ENCODE results near the gene DISC1. TPM values are rescaled to one million over a fixed set of nuclear protein-coding genes. Genes with fewer than 3 reads are reported as not detected.
"Not testable (repeated sequence)": the region's sequence is repeated elsewhere in the genome, so short reads cannot be mapped to it uniquely, and the experiment has no call there.

Gene DISC1
- total RNA-seq, 1 donor from 2014 or later = 3.5 TPM

DNA sequence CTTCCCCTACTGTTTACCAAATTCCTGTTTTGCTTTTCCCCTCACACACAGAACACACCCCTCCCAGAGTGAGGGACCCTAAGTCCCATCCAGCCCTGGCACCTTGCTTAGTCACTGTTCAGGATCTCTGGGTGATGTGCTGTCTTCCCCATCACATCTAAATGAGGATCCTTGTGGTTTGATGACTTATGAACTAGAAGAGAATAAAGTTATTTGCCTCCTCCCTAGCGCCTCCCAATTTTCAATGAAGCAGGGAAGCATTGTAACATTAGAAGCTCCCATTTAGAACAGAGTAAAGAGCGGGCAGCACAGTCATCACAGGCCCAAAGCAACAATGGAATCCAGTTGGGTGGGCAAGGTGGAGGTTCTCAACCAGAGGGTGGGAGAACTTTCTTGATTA lies 27.0 kb downstream of the DISC1 start:
- H3K4me1 ChIP-seq = peaks cover 6% of the 10 kb centered on the region

DNA sequence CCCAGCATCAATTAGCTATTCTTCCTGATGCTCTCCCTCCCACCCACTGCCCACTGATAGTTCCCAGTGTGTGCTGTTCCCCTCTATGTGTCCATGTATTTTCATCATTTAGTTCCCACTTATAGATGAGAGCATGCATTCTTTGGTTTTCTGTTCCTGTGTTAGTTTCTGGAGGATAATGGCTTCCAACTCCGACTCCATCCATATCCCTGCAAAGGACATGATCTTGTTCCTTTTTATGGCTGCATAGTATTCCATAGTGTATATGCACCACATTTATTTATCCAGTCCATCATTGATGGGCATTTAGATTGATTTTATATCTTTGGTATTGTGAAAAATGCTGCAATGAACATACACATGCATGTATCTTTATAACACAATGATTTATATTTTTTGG lies 30.2 kb downstream of the DISC1 start:
- Histone ChIP-seq H3K4me1 (peaks cover 3% of the 10 kb centered on the region), H3K36me3 (no peaks in the 10 kb centered on the region), H3K9me3 (replicated peaks) (peaks cover 25% of the 10 kb centered on the region), H3K27ac (replicated peaks) (no peak overlapping the region), H3K4me3 (no peak overlapping the region), H3K27me3 (ENCODE audit: low read depth) (no peaks in the 10 kb centered on the region)
- no peak for DNase-seq
- intact Hi-C loops (cut with micrococcal nuclease) = no loop called here
- TF ChIP-seq, protein P1, sequence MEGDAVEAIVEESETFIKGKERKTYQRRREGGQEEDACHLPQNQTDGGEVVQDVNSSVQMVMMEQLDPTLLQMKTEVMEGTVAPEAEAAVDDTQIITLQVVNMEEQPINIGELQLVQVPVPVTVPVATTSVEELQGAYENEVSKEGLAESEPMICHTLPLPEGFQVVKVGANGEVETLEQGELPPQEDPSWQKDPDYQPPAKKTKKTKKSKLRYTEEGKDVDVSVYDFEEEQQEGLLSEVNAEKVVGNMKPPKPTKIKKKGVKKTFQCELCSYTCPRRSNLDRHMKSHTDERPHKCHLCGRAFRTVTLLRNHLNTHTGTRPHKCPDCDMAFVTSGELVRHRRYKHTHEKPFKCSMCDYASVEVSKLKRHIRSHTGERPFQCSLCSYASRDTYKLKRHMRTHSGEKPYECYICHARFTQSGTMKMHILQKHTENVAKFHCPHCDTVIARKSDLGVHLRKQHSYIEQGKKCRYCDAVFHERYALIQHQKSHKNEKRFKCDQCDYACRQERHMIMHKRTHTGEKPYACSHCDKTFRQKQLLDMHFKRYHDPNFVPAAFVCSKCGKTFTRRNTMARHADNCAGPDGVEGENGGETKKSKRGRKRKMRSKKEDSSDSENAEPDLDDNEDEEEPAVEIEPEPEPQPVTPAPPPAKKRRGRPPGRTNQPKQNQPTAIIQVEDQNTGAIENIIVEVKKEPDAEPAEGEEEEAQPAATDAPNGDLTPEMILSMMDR (IDR thresholded peaks at IDR 0.05; ENCODE audit: borderline replicate concordance) = no peak

More for the DNA sequence above, 27.0 kb downstream of the DISC1 start:
- TF ChIP-seq, protein P1 (IDR thresholded peaks at IDR 0.05; ENCODE audit: borderline replicate concordance) = no peak
- no peak for DNase-seq
- Histone ChIP-seq H3K9me3 (replicated peaks) (peaks cover 26% of the 10 kb centered on the region), H3K36me3 (no peaks in the 10 kb centered on the region), H3K4me3 (no peak overlapping the region), H3K27ac (replicated peaks) (no peak overlapping the region), H3K27me3 (ENCODE audit: low read depth) (no peaks in the 10 kb centered on the region)
- intact Hi-C loops (cut with micrococcal nuclease) = no loop called here

DNA sequence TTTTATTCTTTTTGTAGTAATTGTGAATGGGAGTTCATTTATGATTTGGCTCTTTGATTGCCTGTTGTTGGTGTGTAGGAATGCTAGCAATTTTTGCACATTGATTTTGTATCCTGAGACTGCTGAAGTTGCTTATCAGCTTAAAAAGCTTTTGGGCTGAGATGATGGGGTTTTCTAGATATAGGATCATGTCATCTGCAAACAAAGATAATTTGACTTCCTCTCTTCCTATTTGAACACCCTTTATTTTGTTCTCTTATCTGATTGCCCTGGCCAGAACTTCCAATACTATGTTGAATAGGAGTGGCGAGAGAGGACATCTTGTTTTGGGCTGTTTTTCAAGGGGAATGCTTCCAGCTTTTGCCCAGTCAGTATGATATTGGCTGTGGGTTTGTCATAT lies 31.6 kb downstream of the DISC1 start:
- H3K27me3 ChIP-seq (ENCODE audit: low read depth); H3K4me1 ChIP-seq; H3K36me3 ChIP-seq; DNase-seq; intact Hi-C loops (cut with micrococcal nuclease); H3K27ac ChIP-seq (replicated peaks); H3K4me3 ChIP-seq: not testable (repeated sequence)
- peaks cover 36% of the 10 kb centered on the region for H3K9me3 ChIP-seq (replicated peaks)

DNA sequence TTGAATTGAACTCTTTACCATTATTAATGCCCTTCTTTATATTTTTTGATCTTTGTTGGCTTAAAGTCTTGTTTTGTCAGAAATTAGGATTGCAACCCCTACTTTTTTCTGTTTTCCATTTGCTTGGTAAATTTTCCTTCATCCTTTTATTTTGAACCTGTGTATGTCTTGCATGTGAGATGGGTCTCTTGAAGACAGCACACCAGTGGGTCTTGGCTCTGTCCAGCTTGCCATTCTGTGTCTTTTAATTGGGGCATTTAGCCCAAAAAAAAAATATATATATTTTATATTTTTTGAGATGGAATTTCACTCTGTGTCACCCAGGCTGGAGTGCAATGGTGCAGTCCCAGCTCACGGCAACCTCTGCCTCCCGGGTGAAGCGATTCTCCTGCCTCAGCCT lies 33.6 kb downstream of the DISC1 start:
- TF ChIP-seq, protein P1 (IDR thresholded peaks at IDR 0.05; ENCODE audit: borderline replicate concordance) = no peak
- intact Hi-C loops (cut with micrococcal nuclease) = no loop called here

DNA sequence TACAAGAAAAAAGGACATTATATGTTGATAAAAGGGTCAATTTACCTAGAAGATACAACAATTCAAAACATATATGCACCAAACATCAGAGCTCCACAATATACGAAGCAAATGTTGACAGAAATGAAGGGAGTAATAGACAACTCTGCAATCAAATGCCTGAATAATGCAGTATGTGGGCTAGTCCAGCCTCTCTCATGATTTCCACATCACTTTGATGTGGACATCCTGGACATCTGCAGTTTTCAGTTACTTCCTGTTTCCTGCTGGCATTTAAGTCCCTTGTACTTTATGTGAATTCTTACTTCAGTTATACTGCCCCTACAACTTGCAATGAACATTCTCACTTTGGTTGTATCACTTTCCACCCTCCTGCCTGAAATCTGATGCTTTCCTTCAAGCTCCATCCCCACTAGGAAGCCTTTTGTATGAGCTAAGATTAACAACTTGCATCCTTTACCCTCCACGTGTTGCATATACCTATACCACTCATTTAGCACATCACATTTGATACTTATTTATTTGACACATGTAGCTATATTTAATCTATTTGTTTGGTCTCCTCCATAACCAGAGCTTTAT lies 36.7 kb downstream of the DISC1 start:
- DNase-seq = no peak
- no peak overlapping the region for H3K27ac ChIP-seq (replicated peaks)
- intact Hi-C loops (cut with micrococcal nuclease) = no loop called here
- no peak overlapping the region for H3K4me3 ChIP-seq
- H3K27me3 ChIP-seq (ENCODE audit: low read depth) = no peaks in the 10 kb centered on the region
- TF ChIP-seq, protein P1 (IDR thresholded peaks at IDR 0.05; ENCODE audit: borderline replicate concordance) = no peak
- H3K36me3 ChIP-seq = peaks cover 9% of the 10 kb centered on the region
- H3K9me3 ChIP-seq (replicated peaks) = peaks cover 27% of the 10 kb centered on the region
- H3K4me1 ChIP-seq = peaks cover 8% of the 10 kb centered on the region

More for the DNA sequence above, 33.6 kb downstream of the DISC1 start:
- H3K36me3 ChIP-seq = peaks cover 9% of the 10 kb centered on the region
- H3K4me3 ChIP-seq = no peak overlapping the region
- no peak overlapping the region for H3K27ac ChIP-seq (replicated peaks)
- DNase-seq = no peak
- H3K4me1 ChIP-seq = no peaks in the 10 kb centered on the region
- H3K9me3 ChIP-seq (replicated peaks) = peaks cover 44% of the 10 kb centered on the region
- H3K27me3 ChIP-seq (ENCODE audit: low read depth) = no peaks in the 10 kb centered on the region

DNA sequence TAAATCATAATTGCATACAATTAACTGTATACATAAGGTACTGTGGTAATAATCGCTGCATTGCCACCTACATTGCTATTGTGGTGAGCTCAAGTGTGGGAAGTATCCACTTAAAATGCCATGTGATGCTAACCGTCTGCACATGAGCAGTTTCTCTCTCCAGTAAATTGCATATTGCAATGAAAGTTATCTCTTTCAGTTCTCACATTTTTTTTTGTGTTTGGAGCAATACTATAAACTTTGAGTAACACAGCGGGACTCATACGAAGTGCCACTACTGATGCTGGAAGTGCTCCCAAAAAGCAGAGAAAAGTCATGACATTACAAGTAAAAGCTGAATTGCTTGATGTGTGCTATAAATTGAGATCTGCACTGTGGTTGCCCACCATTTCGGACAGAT lies 38.5 kb downstream of the DISC1 start:
- no peaks in the 10 kb centered on the region for H3K27me3 ChIP-seq (ENCODE audit: low read depth)
- intact Hi-C loops (cut with micrococcal nuclease) = no loop called here
- peaks cover 8% of the 10 kb centered on the region for H3K4me1 ChIP-seq
- peaks cover 9% of the 10 kb centered on the region for H3K36me3 ChIP-seq
- H3K27ac ChIP-seq (replicated peaks) = no peak overlapping the region
- TF ChIP-seq, protein P1 (IDR thresholded peaks at IDR 0.05; ENCODE audit: borderline replicate concordance) = no peak
- H3K9me3 ChIP-seq (replicated peaks) = peaks cover 37% of the 10 kb centered on the region
- DNase-seq = no peak
- no peak overlapping the region for H3K4me3 ChIP-seq
